OCI-LY1 (cell line): ENCODE measurements around the gene CCDC28A.

Experiments
- H2AFZ ChIP-seq: fragments of 200-600 bp; sonication (generic), shearing (Covaris generic); 2 replicates; pipeline ENCODE4 v1.6.0; 2014; ENCODE audit warnings: antibody characterized with exemption, mild to moderate bottlenecking, low read length
- H3F3A ChIP-seq: fragments of 200-600 bp; sonication (generic), shearing (Covaris generic); 2 replicates; pipeline ENCODE4 v1.6.0; 2014; ENCODE audit warnings: mild to moderate bottlenecking, antibody characterized with exemption, low read length, moderate library complexity; ENCODE audit not compliant: insufficient read depth
- H3K27ac ChIP-seq: fragments of 200-600 bp; sonication (generic); 2 replicates; pipeline ENCODE4 v1.5.1; 2014; ENCODE audit warnings: low read length, mixed run types, mild to moderate bottlenecking, low read depth; ENCODE audit not compliant: poor library complexity, severe bottlenecking
- H3K27me3 ChIP-seq: fragments of 200-600 bp; sonication (generic); 2 replicates; pipeline ENCODE4 v1.6.0; 2014; ENCODE audit warnings: antibody characterized with exemption, mild to moderate bottlenecking, low read length, moderate library complexity; ENCODE audit not compliant: insufficient read depth
- H3K36me3 ChIP-seq: fragments of 200-600 bp; sonication (generic); 2 replicates; pipeline ENCODE4 v1.6.1; 2014; ENCODE audit warnings: mild to moderate bottlenecking, antibody characterized with exemption, low read length, moderate library complexity, mixed read lengths; ENCODE audit not compliant: insufficient read depth
- H3K4me1 ChIP-seq: fragments of 200-600 bp; sonication (generic); 2 replicates; pipeline ENCODE4 v1.5.1; 2014; ENCODE audit warnings: mild to moderate bottlenecking, low read length, moderate library complexity; ENCODE audit not compliant: insufficient read depth, severe bottlenecking
- H3K4me2 ChIP-seq: fragments of 200-600 bp; sonication (generic), shearing (Covaris generic); 2 replicates; pipeline ENCODE4 v1.6.1; 2014; ENCODE audit warnings: low read length
- H3K4me3 ChIP-seq: fragments of 200-600 bp; sonication (generic); 2 replicates; pipeline ENCODE4 v1.5.1; 2014; ENCODE audit warnings: low read length, low read depth, mild to moderate bottlenecking, mixed read lengths; ENCODE audit not compliant: poor library complexity, severe bottlenecking
- H3K79me2 ChIP-seq: fragments of 200-600 bp; shearing (Covaris generic); 2 replicates; pipeline ENCODE4 v1.6.1; 2016; ENCODE audit warnings: mixed run types, low read length, mixed read lengths; ENCODE audit not compliant: insufficient read depth
- H3K9ac ChIP-seq: fragments of 200-600 bp; sonication (generic), shearing (Covaris generic); 2 replicates; pipeline ENCODE4 v1.6.1; 2014; ENCODE audit warnings: mild to moderate bottlenecking, low read length, mixed read lengths
- H3K9me2 ChIP-seq: fragments of 200-600 bp; sonication (generic), shearing (Covaris generic); 2 replicates; pipeline ENCODE4 v1.6.1; 2014; ENCODE audit warnings: low read depth, mild to moderate bottlenecking, low read length, mixed read lengths
- H3K9me3 ChIP-seq: fragments of 200-600 bp; shearing (Covaris generic); 2 replicates; pipeline ENCODE4 v1.6.1; 2014; ENCODE audit warnings: low read length, mixed read lengths
- H4K20me1 ChIP-seq: fragments of 200-600 bp; sonication (generic), shearing (Covaris generic); 2 replicates; pipeline ENCODE4 v1.6.0; 2016; ENCODE audit warnings: mild to moderate bottlenecking, low read length; ENCODE audit not compliant: insufficient read depth
- EZH2 ChIP-seq: fragments of 200-600 bp; sonication (generic), shearing (Covaris generic); IDR thresholded peaks from 2 replicates; pipeline ENCODE4 v1.8.0; 2017; ENCODE audit warnings: borderline replicate concordance, mixed run types, mild to moderate bottlenecking, antibody characterized with exemption, low read length, moderate library complexity, mixed read lengths
- TF ChIP-seq, protein P1 (sequence below): fragments of 200-600 bp; sonication (generic), shearing (Covaris generic); IDR thresholded peaks from 2 replicates; pipeline ENCODE4 v1.5.1; 2017; ENCODE audit warnings: mild to moderate bottlenecking, antibody characterized with exemption, low read length, moderate library complexity, mixed read lengths

CCDC28A gene

DNA sequence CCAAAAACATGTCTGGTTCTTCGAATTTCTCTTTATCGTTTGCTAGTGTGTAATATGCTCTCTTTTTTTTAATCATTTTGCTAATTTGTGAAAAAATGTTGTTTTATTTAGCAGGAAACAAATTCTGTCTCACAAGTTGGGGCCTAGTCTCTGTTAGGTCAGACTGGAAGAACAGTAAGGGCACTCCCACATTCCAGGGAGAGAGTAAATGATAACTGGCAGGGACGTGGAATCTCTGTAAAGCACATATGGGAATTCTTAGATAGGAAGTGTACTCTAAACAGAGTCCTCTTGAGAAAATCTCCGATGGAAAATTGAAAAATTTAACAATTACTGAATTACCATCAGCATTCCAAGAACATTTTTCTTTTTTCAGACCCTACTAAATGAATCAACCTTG lies 16.4 kb upstream of the CCDC28A start:
- no peak overlapping the region for H3K9ac ChIP-seq
- no peaks in the 10 kb centered on the region for H3K27me3 ChIP-seq
- no peaks in the 10 kb centered on the region for H3K36me3 ChIP-seq
- H3K4me2 ChIP-seq, result no peak overlapping the region
- H3K79me2 ChIP-seq, result no peaks in the 10 kb centered on the region
- no peaks in the 10 kb centered on the region for H3K9me3 ChIP-seq
- no peaks in the 10 kb centered on the region for H4K20me1 ChIP-seq
- no peaks in the 10 kb centered on the region for H3K4me1 ChIP-seq
- no peaks in the 10 kb centered on the region for H3F3A ChIP-seq
- H3K4me3 ChIP-seq, result no peak overlapping the region
- no peak overlapping the region for H3K27ac ChIP-seq
- no peaks in the 10 kb centered on the region for H3K9me2 ChIP-seq
- no peak overlapping the region for H2AFZ ChIP-seq
- no peak for TF ChIP-seq EZH2
- TF ChIP-seq, protein P1, sequence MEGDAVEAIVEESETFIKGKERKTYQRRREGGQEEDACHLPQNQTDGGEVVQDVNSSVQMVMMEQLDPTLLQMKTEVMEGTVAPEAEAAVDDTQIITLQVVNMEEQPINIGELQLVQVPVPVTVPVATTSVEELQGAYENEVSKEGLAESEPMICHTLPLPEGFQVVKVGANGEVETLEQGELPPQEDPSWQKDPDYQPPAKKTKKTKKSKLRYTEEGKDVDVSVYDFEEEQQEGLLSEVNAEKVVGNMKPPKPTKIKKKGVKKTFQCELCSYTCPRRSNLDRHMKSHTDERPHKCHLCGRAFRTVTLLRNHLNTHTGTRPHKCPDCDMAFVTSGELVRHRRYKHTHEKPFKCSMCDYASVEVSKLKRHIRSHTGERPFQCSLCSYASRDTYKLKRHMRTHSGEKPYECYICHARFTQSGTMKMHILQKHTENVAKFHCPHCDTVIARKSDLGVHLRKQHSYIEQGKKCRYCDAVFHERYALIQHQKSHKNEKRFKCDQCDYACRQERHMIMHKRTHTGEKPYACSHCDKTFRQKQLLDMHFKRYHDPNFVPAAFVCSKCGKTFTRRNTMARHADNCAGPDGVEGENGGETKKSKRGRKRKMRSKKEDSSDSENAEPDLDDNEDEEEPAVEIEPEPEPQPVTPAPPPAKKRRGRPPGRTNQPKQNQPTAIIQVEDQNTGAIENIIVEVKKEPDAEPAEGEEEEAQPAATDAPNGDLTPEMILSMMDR, result no peak

DNA sequence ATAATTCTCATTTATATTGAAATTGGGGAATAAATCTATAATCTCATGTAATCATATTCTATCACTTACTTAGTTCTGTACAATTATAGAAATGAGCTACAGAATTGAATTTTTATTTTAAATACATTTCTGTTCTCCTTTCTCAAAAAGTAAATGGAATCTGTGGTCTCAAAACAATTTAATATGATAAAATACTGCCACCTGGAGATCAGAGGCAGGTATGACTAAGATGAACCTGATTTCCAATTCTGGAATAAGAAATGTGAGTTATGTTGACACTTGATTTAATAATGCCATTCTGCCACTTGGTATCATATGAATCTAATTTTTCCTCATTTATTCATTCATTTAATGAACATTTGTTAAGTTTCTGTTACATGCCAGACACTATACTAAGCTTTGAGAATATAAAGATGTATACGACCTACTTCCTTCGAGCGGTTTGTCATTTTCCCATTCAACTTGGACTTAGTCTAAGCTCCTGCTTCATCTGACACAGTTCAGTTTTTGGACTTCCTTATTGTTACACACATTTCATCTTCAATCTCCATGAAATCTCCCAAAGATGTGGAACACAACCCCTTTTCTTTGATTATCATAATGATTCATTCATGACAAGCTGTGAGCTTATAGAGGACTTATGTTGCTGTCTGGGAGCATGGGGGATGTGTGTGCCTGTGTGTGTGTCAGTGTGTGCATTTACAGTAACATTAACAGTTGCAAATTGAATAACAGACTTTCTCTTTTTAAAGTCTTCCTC lies 7.5 kb upstream of the CCDC28A start:
- no peak for TF ChIP-seq EZH2
- TF ChIP-seq, protein P1, result peak; percentile 71
- Histone ChIP-seq H3K79me2 (no peaks in the 10 kb centered on the region), H3K9me2 (no peaks in the 10 kb centered on the region), H3K27ac (no peak overlapping the region), H4K20me1 (no peaks in the 10 kb centered on the region), H3K4me2 (no peak overlapping the region), H3K36me3 (no peaks in the 10 kb centered on the region), H3K9ac (no peak overlapping the region), H3K4me1 (no peaks in the 10 kb centered on the region), H3F3A (no peaks in the 10 kb centered on the region), H3K4me3 (no peak overlapping the region), H3K27me3 (no peaks in the 10 kb centered on the region), H3K9me3 (no peaks in the 10 kb centered on the region), H2AFZ (no peak overlapping the region)

DNA sequence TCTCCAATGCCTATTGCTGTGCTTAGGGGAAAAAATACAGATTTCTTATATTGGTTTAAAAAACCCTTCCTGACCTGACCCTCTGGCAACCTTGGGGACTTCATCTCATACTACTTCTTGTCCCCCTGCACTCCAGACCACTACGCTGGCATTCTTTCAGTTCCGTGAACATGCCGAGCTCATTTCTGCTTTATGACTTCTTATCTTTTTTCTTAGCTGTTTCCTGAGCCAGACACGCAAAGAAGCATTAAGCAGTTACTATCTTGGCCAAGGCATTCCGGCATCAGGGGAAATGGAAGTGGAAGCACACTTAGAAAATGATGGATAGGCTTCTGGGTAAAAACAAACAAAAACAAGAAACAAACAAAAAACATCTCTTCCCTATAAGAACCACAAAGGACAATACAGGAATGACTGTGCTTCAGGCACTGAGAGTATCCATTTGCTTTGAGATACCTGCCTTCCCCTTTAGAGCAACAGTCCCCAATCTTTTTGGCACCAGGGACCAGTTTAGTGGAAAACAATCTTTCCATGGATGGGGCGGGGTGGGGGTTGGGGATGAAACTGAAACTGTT lies 4.4 kb upstream of the CCDC28A start:
- Histone ChIP-seq H3K4me3 (no peak overlapping the region), H3K27ac (no peak overlapping the region), H4K20me1 (no peaks in the 10 kb centered on the region), H3K9ac (no peak overlapping the region), H2AFZ (no peak overlapping the region), H3K4me2 (no peak overlapping the region), H3K9me3 (no peaks in the 10 kb centered on the region), H3K27me3 (no peaks in the 10 kb centered on the region), H3F3A (no peaks in the 10 kb centered on the region), H3K4me1 (peaks cover 15% of the 10 kb centered on the region), H3K9me2 (no peaks in the 10 kb centered on the region), H3K36me3 (no peaks in the 10 kb centered on the region), H3K79me2 (no peaks in the 10 kb centered on the region)
- TF ChIP-seq, protein P1, result no peak
- no peak for TF ChIP-seq EZH2
